DND-41 (cell line): ENCODE data around the gene APOC4.

ENCODE experiments used
- EZH2 ChIP-seq: IDR thresholded peaks from 3 replicates; pipeline ENCODE4 v1.6.1; 2012; ENCODE audit warnings: borderline replicate concordance, low read depth, mild to moderate bottlenecking, moderate library complexity, low read length, inconsistent platforms; ENCODE audit not compliant: severe bottlenecking
- TF ChIP-seq, protein P1 (sequence below): IDR thresholded peaks from 2 replicates; pipeline ENCODE4 v1.5.1; 2012; ENCODE audit warnings: borderline replicate concordance, low read length, moderate library complexity, mild to moderate bottlenecking; ENCODE audit not compliant: poor library complexity, severe bottlenecking; ENCODE audit errors: extremely low read depth

DNA sequence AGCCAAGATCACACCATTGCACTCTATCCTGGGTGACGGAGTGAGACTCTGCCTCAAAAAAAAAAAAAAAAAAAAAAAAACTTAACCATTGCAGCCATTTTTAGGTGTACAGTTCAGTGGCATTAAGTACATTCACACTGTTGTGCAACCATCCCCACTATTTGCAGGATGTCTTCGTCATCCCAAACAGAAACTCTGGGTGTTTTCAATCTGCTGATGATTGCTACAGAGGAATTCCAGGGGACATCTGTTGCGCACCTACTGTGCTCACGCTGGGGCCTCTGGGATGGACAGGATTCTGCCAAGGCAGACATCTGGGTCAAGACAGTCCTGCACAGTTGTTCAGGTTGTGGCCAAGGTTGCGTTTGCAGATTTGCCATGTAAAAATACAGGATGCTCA lies 2.4 kb upstream of the APOC4 start:
- TF ChIP-seq, protein P1, sequence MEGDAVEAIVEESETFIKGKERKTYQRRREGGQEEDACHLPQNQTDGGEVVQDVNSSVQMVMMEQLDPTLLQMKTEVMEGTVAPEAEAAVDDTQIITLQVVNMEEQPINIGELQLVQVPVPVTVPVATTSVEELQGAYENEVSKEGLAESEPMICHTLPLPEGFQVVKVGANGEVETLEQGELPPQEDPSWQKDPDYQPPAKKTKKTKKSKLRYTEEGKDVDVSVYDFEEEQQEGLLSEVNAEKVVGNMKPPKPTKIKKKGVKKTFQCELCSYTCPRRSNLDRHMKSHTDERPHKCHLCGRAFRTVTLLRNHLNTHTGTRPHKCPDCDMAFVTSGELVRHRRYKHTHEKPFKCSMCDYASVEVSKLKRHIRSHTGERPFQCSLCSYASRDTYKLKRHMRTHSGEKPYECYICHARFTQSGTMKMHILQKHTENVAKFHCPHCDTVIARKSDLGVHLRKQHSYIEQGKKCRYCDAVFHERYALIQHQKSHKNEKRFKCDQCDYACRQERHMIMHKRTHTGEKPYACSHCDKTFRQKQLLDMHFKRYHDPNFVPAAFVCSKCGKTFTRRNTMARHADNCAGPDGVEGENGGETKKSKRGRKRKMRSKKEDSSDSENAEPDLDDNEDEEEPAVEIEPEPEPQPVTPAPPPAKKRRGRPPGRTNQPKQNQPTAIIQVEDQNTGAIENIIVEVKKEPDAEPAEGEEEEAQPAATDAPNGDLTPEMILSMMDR, result no peak
- no peak for TF ChIP-seq EZH2
